Vagina (tissue), 2 donors: ENCODE data around the gene CTNNBL1.

Source experiments
- CTCF ChIP-seq, 3 experiments: fragments of 450-650 bp in 2 of 3; fragments of 200-600 bp in 1 of 3; sonication (generic) in 1 of 3; IDR thresholded peaks; one replicate each; pipeline ENCODE4 v1.5.1; 2017 to 2019; ENCODE audit warnings: antibody characterized with exemption in 3 of 3, mild to moderate bottlenecking in 2 of 3, moderate library complexity in 2 of 3
- POLR2A ChIP-seq, 2 donors: fragments of 450-650 bp; IDR thresholded peaks; one replicate each; pipeline ENCODE4 v1.6.1; 2017; ENCODE audit warnings: antibody characterized with exemption in 2 of 2, mild to moderate bottlenecking in 2 of 2, moderate library complexity in 2 of 2
- POLR2AphosphoS5 ChIP-seq, 2 donors: sonication (generic); formaldehyde crosslinking; IDR thresholded peaks; one replicate each; pipeline ENCODE4 v1.9.0; 2017; ENCODE audit warnings: antibody characterized with exemption in 2 of 2, mild to moderate bottlenecking in 2 of 2, low read depth in 1 of 2; ENCODE audit not compliant: insufficient read depth in 1 of 2

- TF ChIP-seq CTCF (IDR thresholded peaks at IDR 0.05): no peak
- TF ChIP-seq POLR2AphosphoS5 (IDR thresholded peaks at IDR 0.05; ENCODE audit: insufficient read depth in 1 of 2, low read depth in 1 of 2): no peak
- TF ChIP-seq POLR2A (IDR thresholded peaks at IDR 0.05): no peak
Measured at GRCh38 chr20:37797669-37798175, 103.9 kb downstream of the CTNNBL1 start.
